Left ventricle myocardium inferior (tissue), 1 donor: Measurements from ENCODE around the gene TUB. TPM values are rescaled to one million over a fixed set of nuclear protein-coding genes. Genes with fewer than 3 reads are reported as not detected.

ENCODE experiments used
- DNase-seq: peaks from one replicate; pipeline ENCODE4 v3.0.0-alpha.2; 2020
- H3K27ac ChIP-seq: fragments of 200-600 bp; replicated peaks from 2 replicates; pipeline ENCODE4 v1.8.0; 2021
- H3K27me3 ChIP-seq: fragments of 200-600 bp; 2 replicates; pipeline ENCODE4 v1.8.0; 2021; ENCODE audit warnings: low read depth
- H3K36me3 ChIP-seq: fragments of 200-600 bp; 2 replicates; pipeline ENCODE4 v1.8.0; 2021
- H3K4me1 ChIP-seq: fragments of 200-600 bp; 2 replicates; pipeline ENCODE4 v1.8.0; 2021
- H3K4me3 ChIP-seq: fragments of 200-600 bp; 2 replicates; pipeline ENCODE4 v1.8.0; 2021; ENCODE audit warnings: mild to moderate bottlenecking, moderate library complexity
- H3K9me3 ChIP-seq: fragments of 200-600 bp; replicated peaks from 2 replicates; pipeline ENCODE4 v1.8.0; 2021
- intact Hi-C: fragments of 100-400 bp; cut with micrococcal nuclease; formaldehyde crosslinking; loops from one replicate; pipeline ENCODE4 v1.11.0; 2022
- total RNA-seq: library from RNA; stranded (reverse); fragmentation: NEBNext Ultra II Directional; extraction: Animal tissue kit (Norgen Biotek cat#: 25700); gene quantifications from one replicate; pipeline ENCODE4 v1.2.1, GENCODE V29; 2021
- TF ChIP-seq, protein P1 (sequence below): fragments of 200-600 bp; IDR thresholded peaks from 2 replicates; pipeline ENCODE4 v1.8.0; 2021; ENCODE audit warnings: antibody characterized with exemption, mild to moderate bottlenecking, borderline replicate concordance
- donor health status: DM: no; HTN: yes; CAD: no; lungs with severe emphysema.

The TUB gene
- total RNA-seq, 1 donor from 2014 or later, result 22.8 TPM

DNA sequence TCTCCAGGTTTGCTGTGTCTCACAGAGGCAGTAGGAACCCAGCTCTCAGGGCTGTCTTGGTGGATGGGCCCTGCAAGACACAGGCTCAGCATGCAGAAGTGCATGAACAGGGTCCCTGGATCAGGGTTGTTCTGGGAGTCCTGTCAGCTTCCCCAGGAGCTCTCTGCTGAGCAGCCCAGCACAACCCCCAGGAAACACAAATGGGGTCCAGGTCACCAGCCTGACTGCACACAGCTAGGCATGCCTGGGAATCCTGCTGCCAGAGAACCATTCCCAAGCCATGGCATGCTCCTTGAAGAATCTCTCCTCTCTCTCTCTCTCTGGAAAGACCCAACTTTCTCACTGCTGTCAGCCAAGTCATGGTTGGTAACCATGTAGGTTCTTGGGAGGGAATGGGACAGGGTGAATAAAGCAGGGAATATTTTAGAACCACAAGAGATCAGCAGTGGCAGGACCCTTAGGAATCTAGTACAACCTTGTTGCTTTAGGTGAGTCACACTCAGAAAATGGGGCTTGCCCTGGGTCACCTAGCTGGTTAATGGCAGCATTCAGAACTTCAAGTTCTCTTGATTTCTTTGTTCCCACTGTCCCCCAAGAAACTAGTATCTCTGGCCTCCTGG lies 21.4 kb downstream of the TUB start:
- no peaks in the 10 kb centered on the region for H3K9me3 ChIP-seq
- peaks cover 30% of the 10 kb centered on the region for H3K4me1 ChIP-seq
- peaks cover 51% of the 10 kb centered on the region for H3K36me3 ChIP-seq
- TF ChIP-seq, protein P1, sequence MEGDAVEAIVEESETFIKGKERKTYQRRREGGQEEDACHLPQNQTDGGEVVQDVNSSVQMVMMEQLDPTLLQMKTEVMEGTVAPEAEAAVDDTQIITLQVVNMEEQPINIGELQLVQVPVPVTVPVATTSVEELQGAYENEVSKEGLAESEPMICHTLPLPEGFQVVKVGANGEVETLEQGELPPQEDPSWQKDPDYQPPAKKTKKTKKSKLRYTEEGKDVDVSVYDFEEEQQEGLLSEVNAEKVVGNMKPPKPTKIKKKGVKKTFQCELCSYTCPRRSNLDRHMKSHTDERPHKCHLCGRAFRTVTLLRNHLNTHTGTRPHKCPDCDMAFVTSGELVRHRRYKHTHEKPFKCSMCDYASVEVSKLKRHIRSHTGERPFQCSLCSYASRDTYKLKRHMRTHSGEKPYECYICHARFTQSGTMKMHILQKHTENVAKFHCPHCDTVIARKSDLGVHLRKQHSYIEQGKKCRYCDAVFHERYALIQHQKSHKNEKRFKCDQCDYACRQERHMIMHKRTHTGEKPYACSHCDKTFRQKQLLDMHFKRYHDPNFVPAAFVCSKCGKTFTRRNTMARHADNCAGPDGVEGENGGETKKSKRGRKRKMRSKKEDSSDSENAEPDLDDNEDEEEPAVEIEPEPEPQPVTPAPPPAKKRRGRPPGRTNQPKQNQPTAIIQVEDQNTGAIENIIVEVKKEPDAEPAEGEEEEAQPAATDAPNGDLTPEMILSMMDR, result no peak
- H3K27me3 ChIP-seq, result no peaks in the 10 kb centered on the region
- intact Hi-C loops, result no loop called here
- DNase-seq, result no peak
- H3K4me3 ChIP-seq, result no peak overlapping the region
- H3K27ac ChIP-seq, result no peak overlapping the region

DNA sequence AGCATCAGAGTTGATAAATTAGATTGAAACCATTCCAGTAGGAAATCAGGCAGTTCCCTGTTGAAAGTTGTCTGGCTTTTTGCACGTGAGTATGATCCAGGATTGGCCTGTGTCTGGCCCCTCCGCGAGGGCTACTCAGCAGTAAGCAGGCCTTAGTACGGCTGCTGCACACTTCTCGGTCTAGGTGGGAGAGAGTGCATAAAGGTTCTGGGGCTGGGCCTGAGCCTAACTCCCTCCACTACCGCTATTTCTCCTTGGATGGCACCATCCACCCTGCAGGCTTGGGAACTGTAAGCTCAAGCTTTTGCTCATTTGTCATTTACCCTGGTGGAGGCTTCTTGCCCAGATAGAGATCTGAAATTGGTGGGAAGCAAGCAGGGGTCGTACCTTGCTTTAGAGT lies 22.0 kb downstream of the TUB start:
- Histone ChIP-seq H3K36me3 (peaks cover 48% of the 10 kb centered on the region), H3K27me3 (no peaks in the 10 kb centered on the region), H3K4me1 (peaks cover 36% of the 10 kb centered on the region), H3K4me3 (no peak overlapping the region), H3K9me3 (no peaks in the 10 kb centered on the region), H3K27ac (no peak overlapping the region)
- no peak for DNase-seq
- TF ChIP-seq, protein P1, result no peak
- intact Hi-C loops, result no loop called here

DNA sequence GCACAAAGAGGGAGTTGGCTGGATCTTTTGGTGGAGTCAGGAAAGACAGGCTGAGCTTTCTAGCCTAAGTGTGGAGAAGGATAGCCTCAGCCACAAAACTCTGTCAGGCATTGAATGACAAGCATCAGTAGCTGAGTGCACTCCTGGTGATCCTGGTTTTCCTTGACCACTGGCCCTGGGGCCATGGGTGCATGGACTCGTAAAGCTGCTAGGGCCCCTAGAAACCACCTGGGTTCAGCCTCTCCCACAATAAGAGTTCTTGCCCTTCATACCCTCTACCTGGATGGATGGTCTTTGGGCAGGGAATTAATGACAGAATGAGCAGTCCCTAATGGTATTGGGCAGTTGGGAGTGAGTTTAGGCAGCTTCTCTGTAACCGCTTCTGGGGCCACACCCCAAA lies 22.9 kb downstream of the TUB start:
- TF ChIP-seq, protein P1, result no peak
- H3K27me3 ChIP-seq, result no peaks in the 10 kb centered on the region
- H3K27ac ChIP-seq, result no peak overlapping the region
- H3K36me3 ChIP-seq, result peaks cover 41% of the 10 kb centered on the region
- no peak for DNase-seq
- intact Hi-C loops, result no loop called here
- H3K9me3 ChIP-seq, result no peaks in the 10 kb centered on the region
- H3K4me1 ChIP-seq, result peaks cover 45% of the 10 kb centered on the region
- no peak overlapping the region for H3K4me3 ChIP-seq

DNA sequence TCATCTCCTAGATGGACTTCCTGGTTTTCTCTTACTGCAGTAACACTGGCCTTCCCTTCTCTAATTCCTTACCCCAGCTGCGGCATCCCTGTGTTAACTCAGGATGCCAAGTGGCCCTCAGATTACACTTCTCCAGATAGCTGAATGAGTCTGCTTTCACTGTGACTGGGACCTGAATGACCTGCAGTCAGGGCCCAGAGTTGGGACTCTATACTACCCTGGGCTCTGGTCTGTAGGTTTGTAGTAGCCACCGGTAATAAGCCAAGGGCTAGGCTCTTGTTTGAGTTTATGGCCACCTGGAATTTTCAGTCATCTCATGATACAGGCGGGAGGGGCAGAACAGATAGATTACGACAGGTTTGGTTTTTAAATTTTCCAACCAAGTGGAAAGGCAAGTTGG lies 24.1 kb downstream of the TUB start:
- H3K27me3 ChIP-seq, result no peaks in the 10 kb centered on the region
- intact Hi-C loops, result no loop called here
- TF ChIP-seq, protein P1, result no peak
- no peaks in the 10 kb centered on the region for H3K9me3 ChIP-seq
- no peak overlapping the region for H3K27ac ChIP-seq
- no peak overlapping the region for H3K4me3 ChIP-seq
- H3K36me3 ChIP-seq, result peaks cover 30% of the 10 kb centered on the region
- DNase-seq, result no peak
- H3K4me1 ChIP-seq, result peaks cover 46% of the 10 kb centered on the region

DNA sequence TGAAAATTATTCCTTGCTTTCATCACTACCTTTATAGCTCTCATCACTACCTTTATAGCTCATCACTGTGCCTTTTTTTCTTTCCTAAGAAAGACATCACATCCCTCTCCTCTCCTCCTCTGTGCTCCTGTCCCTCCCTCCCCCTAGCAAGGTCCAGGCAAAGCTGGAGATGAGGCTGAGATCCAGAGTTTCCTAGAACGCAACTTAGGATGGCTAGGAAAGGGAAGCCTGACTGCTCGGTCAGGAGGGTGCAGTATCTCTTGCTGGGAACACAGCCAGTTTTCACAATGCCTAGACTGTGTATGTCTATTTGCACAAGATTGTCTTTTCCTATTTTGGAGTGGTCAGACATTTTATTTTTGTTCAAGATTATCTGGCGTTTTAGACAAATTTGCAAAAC lies 24.7 kb downstream of the TUB start:
- DNase-seq, result no peak
- intact Hi-C loops, result no loop called here
- H3K36me3 ChIP-seq, result peaks cover 25% of the 10 kb centered on the region

More for the DNA sequence above, 24.7 kb downstream of the TUB start:
- Histone ChIP-seq H3K27ac (no peak overlapping the region), H3K4me1 (peaks cover 46% of the 10 kb centered on the region), H3K9me3 (no peaks in the 10 kb centered on the region), H3K27me3 (no peaks in the 10 kb centered on the region), H3K4me3 (no peak overlapping the region)
- TF ChIP-seq, protein P1, result no peak
